Stimulated activated naive CD8-positive, alpha-beta T cell treated with anti-CD3 and anti-CD28 coated beads, Interleukin-15, Interleukin-2, amounts not matched to agents 100 U/mL and 50 U/mL, for 24 hours (primary cell): ENCODE data around the gene DOK5.

ENCODE experiments used
- ATAC-seq: fragments of 150-1000 bp; cut with Tn5 transposase; one replicate; pipeline ENCODE4 v1.10.0; 2021
- DNase-seq: peaks from one replicate; pipeline ENCODE4 v3.0.0; 2021

The DOK5 gene

DNA sequence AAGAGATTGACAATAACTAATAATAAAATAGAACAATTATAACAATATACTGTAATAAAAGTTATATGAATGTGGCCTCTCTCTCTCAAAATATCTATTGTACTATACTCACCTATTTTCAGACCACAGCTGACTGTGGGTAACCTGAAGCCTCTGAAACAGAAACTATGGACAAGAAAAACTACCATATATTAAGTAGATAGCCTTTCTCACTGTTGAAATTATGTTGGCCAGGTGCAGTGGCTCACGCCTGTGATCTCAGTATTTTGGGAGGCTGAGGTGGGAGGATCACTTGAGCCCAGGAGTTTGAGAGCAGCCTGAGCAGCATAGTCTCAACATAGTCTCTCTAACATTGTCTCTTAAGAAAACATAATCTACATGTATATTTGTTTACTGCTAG lies 89.9 kb downstream of the DOK5 start:
- no peak for DNase-seq
- no peak for ATAC-seq

DNA sequence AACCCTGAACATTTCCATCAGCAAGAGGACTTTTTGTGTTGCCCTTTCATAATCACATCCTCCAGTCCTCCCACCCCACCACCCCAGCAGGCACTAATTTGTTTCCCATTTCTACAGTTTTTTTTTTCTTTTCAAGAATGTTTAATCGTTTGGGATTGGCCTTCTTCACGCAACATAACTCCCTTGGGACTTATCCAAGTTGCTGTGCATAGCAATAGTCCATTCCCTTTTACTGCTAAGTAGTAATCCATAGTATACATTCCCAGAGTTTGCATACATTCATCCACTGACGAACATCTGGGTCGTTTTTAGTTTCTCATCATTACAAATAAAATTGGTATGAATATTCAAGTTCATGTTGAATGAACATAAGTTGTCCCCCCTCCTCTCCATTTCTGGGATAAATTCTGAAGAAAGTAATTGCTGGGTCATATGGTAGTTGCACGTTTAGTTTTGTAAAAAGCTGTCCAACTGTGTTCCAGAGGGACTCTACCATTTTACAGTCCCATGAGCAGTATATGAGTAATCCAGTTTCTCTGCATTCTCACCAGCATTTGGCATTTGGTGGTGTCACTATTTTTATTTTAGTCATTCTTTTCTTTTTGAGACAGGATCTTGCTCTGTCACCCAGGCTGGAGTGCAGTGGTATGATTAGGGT lies 90.8 kb downstream of the DOK5 start:
- no peak for ATAC-seq

DNA sequence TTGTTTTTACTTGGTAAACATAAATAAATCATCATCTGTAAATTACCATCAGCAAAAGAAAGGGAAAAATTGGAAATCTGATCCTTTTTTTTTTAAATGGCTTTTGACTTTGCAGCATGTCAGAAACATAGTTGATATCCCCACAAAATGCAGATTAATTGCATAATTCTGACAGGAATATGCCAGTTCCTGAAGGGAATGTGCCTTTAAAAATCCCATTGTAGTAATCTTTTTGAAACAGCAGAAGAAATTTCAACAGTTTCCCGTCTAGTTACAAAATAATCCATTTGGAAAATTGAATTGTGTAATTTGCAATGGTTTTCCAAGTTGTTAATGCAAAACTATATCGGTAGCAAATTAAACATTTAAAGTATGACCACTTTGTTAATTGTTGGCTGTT lies 95.2 kb downstream of the DOK5 start:
- DNase-seq: no peak
- ATAC-seq: no peak

More for the DNA sequence above, 90.8 kb downstream of the DOK5 start:
- DNase-seq: no peak

DNA sequence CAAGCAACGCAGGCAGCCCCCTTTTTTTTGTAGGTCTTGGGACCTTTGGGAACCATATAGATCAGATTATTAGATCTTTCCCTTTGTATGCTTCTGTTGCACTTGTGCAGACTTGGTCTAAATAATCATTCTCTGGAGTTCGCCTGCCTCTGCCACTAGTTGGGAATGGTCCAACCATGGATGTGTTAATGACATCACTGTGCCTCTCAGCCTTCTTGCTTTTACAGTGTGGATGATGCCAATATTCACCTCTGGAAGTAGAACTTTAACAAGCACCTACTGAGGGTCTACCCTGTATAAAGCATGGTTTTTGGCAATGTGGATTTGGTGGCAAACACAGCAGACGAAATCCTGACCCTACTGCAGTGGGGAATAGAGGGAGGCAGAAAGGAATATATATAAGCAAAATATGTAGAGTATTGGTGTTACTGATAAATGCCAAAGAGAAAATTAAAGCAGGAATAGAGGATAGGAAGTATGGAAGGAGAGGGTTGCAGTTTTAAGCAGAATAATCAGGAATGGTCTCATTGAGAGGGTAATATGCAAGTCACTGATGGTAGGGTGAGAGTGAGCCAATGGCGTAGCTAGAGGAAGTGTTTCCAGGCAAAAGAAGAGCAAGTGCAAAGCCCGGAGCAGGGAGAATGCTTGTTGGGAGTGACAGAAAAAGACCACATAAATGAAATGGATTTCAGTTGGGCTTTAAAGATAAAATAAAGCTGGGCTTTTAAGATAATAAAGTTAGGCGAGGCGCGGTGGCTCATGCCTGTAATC lies 97.5 kb downstream of the DOK5 start:
- DNase-seq: no peak
- no peak for ATAC-seq

DNA sequence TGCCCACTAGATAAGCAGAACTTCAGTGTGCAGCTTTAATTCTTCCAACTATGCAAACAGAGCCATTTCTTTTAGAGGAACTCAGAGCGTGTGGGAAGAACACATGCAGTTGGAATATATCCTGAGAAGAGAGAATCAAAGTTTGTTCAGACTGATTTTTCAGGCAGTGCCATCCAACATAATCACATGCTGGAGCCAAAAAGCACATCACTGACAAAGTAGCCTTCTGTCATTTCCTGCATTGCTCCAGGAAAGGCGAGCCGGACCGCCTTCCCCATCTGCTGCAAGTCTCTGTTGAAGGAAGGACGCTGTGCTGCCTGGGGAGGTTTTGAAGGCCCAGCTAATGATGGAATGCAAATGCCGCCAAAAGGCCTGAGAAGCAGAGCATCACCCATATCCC lies 98.4 kb downstream of the DOK5 start:
- DNase-seq (no peak), ATAC-seq (no peak)

DNA sequence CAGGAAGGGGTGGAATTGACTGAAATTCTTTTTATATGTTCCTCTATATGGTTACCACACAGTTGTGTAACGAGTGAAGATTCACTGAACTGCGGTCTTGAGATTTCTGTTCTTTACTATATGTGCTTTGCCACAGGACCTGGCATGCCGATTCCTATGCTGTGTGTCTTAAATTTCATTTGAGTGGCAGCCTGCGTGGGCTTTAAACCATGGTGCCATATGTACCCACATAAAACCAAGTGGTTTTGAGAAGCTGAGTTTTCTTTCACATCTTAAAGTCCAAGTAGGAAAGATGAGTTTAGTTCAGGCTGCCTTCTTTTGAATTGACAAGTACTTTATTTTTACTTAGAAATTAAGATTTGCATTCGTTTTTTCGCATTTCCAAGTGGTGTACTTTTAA lies 101.1 kb downstream of the DOK5 start:
- DNase-seq (no peak), ATAC-seq (no peak)

DNA sequence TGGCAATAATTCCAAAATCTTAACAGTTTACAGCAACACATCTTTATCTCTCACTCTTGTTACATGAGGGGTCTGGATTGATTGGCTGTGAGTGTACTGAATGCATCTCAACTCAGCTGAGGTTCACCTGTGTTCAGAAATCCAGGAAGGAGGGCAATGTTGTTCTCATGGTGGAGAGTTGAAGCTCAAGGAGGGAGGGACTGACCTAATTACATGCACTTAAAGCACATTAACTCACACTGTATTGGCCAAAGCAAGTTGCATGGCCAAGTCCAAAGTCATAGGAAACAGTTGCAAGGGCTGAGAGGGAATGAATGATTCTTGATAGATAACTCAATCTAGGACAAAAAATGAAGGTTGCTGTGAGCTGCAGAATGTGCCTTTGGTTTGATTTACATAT lies 102.2 kb downstream of the DOK5 start:
- ATAC-seq (no peak), DNase-seq (no peak)

DNA sequence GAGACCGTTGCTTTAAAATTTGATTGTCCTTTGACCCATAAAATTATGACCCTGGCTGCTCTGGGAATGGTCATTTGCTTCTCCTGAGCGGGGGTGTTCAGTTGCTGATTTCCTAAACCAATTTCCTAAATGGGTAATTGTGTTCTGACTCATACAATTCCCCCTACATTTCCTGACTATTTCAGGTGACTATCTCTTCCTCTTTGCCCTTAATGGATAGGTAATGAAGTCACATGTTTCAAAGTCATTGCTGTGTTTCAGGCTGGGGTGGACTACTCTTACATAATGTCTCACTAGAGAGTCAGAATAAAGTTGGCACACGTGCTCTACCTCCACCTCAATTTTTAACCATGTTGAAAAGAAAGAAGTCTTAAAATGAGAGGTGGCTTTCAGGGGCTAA lies 109.8 kb downstream of the DOK5 start:
- DNase-seq (no peak), ATAC-seq (no peak)

DNA sequence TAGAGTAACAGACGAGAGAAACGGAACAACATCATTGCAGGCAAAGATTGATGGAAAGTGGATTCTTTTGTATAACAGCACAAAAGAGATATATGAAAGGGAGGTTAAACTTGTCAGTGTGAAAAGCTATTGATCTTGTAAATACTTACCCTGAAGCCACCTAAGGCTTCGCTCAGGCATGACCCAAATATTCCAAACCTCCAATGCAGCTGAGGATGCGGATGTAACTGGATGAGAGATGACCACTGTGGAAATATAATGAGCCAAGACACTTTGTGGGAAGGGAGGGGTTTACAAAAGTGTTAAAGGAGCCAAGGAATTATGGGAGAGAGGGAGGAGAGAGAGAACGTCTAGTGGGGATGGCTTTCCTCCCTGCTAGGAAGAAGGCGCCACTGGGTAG lies 112.0 kb downstream of the DOK5 start:
- DNase-seq: no peak
- no peak for ATAC-seq

DNA sequence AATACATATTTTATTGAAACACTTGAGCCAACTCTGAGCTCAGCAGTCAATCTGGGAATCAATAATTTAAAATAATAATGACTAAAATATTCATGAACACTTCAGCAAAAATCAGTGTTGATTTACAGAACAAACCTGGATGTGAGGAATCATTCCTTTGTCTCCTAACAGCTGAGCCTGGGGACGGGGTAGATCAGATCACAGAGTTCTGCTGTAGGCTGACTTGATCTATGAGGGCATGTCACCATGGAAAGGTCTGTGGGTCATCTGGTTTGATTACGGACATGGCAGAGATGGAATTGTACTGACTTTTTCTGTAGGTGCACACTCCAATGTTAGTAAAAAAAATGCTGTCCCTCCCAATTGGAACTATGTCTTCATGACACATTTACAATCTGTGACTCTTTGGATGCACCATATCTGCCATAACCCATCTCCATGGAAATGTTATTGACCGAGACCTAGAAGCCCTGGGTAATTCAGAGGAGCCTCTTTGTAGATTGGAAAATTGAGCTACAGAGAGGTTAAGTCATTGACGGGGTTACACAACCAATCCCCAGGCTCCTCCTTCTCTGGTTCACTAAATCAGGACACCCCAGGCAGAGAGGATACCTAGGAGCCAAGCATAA lies 114.1 kb downstream of the DOK5 start:
- no peak for ATAC-seq
- no peak for DNase-seq

DNA sequence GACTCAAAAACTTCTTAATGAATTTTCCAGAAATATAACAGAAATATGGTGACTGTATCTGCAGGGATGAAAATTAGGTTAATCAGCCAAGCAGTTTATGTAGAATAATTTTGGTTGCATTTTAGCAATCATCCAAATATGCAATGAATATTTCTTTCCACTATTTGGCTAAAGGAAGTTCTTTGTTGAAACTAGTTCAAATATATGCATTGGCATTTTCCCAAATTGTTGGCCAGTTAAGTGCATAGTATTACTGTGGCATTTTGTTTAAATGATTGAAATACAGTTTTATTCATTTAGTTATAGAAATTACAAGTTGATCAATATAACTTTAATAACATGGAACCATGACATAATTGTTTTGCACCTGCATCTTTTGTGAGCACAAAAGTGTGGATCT lies 115.5 kb downstream of the DOK5 start:
- no peak for DNase-seq
- ATAC-seq: no peak

DNA sequence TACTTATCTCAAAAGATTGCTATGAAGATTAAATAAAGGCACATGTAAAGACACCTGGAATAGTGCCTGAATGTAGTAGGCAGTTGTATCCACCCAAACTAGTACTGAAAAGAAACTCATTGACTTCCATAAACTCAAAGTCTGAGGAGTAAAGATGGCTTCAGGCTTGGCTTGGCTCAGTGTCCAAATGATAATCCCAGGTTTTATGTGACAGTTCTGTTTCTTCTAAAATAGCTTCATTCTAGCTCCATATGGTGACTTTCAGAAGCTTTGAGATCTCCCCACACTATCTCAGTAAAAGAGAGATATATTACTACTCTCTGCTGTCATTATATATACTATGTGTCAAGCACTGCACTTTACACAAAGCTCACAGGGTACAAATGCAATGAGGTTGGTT lies 121.3 kb downstream of the DOK5 start:
- DNase-seq: no peak
- ATAC-seq: no peak

DNA sequence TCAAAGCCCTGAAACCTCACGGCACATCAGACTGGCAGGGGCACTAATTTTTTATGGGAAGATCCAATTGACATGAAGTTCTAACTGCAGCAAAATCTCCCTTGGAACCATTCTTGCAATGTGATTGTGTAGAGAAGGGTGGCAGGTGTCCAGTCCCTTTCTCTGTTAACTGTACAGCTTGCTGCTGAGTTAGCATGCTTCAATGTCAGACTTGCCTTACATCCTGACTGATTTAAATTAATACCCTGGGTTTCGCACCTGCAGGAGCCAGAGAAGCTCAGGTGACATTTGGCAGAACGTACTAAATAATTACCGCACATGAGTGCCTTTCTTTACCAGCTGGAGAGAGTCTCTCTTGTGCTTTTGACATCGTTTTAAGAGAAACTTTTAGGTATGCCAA lies 123.0 kb downstream of the DOK5 start:
- DNase-seq (no peak), ATAC-seq (no peak)

DNA sequence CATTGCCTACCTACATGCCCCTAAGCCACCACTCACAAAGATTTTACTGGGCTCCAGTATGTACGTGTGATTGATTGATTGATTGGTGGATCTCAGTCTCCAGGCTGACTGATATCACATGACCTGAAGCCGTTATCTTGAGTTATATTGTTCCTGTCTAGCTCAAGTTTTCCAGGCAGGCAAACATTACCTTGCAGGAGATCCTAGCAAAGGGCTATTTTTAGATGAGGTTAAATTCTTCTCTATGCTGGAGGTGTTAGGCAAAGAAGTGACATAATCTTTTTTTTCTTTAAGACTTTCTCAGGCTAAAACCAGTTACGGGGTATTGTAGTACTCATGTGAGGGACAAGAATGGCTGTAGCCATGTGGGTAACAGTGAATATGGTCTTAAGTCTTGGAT lies 125.2 kb downstream of the DOK5 start:
- no peak for ATAC-seq
- no peak for DNase-seq

DNA sequence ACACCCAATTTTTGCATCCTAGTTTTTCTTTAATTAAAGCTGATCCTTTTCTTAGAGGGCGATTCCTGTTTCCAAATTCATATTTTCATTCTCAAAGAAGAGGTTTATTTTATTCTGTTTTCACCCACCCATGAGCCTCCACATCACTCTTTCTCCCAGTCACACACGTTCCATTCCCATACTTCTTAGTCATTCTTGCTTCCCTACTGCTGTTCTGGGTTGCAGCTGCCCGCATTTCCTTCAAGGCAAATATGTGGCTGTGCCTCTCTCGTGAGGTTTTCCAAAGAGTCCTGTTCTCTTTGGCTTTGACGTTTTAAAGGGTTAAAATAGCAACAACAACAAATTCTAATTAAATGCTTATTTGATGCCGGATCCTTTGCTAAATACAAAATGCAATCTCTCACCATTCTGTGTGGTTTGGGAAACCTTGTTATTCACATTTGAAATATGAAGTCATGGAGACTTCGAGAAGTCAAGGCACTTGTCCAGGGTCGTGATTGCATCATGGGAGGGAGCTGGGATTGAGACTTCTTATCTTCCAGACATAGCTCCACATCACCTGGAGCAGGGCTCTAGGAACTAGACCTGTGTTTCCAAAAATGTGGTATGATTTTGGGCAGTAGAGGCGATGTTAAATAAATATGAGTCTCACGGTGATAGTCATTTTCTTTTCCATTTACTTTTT lies 126.6 kb downstream of the DOK5 start:
- DNase-seq (no peak), ATAC-seq (no peak)

DNA sequence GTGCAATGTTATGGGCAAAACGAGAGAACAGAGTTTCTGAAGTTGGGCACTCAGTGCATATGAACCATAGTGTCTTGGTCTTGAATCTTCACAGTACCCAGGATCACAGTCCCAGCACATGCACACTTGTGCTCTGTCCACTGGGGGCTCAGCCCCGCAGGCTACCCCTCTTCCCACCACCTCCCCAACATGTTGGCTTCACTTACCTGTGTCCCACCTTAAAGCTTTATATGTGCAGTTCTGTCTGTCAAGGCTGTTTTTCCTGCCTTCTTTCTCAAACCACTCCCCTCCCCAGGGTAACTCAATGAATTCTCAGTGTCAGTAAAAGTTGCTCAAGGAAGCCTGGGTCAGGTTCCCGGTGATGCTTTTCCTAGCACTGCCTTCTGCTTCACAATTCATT lies 129.9 kb downstream of the DOK5 start:
- ATAC-seq (no peak), DNase-seq (no peak)

DNA sequence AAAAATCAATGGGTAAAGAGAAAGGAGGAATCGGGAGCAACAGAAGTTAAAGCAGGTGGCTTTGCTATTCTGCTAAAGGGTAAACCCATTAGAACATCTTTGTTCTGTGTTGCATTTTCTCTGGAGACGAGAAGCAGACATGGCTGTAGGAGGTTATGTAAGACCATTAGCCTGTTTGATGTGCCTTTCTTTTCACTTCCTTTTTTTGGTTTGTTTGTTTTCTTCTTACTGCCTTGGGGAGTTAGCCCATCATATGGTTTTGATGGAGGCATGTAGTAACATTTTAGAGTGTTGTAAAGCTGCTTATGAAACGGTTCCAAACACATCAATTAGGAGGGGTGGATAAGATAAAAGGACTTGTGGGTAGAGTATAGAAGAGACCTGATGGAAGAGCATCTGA lies 131.0 kb downstream of the DOK5 start:
- no peak for ATAC-seq
- no peak for DNase-seq

DNA sequence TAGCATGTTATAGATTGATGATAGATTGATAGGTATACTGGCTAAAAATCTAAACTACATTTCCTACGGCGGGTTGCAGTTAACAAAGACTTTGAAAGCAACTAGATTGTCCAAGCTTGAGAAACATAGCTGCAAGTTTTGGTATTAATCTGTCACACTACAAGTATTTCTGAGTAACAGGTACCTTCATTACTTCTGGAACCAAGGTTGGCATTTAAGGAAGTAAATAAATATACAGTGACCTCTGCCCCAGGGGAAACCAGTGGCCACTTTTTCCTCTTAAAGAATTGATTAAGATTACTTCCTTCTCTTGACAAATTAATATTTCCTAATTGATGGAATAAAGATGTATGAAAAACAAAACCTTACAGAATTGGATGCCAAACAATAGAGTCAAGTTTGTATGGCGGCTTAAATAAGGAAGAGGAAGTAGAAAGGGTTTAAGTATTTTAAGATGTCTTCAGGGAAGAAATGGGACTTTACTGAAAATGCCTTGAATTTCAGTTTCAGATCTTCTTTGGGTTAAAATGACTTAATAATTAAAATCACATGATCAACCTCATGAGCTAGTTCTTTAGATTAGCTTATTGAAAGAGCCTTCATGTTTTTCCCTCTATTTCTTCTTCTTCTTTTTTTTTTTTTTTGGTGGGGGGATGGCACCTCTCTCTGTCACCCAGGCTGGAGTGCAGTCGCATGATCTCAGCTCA lies 132.8 kb downstream of the DOK5 start:
- ATAC-seq: no peak
- no peak for DNase-seq

DNA sequence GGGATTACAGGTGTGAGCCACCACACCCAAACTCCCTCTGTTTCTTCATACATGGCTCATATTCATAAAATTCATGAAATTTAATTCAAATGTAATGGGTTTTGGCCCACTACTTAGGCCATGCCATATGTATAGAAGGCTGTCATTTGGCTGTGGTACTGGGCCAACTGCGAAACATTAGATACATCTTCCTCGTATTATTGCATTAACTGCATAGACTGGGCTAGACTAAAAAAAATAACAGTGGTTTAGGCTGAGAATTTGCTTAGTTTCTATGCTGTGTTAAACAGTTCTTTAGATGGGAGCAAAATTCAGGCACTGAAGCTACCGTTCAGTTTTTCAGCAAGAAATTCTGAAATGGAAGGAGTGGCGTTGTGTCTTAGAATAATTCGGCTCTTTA lies 133.6 kb downstream of the DOK5 start:
- DNase-seq: no peak

DNA sequence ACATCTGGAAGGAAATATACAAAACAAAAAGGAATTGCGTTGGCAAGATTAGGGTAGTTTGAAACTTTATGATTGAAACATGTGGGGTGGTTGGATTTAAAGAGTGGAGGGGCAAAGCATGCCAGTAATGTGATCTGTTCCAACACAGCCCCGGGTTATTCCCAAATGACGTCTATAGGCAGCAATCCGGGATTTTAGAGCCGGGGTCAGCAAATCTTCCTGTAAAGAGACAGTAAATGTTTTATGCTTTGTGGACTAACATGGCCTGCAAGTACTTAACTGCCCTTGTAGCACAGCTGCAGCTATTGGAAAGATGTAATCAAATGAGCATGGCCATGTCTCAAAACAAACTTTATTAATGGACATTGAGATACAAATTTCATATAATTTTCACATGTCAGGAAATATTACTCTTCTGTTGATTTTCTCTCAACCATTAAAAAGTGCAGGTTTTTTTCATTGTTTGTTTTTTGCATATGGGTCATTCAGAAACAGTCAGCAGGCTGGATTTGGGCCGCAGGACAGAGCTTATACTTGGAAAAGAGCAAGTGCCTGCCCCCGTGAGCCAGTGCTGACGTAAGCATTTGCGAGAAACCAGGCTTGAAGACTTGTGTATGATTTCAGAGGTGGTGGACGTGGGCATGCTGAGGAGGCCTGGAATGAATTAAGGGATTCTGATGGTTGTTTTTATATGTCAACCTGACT lies 136.5 kb downstream of the DOK5 start:
- DNase-seq (no peak), ATAC-seq (no peak)

More for the DNA sequence above, 133.6 kb downstream of the DOK5 start:
- ATAC-seq: no peak

DNA sequence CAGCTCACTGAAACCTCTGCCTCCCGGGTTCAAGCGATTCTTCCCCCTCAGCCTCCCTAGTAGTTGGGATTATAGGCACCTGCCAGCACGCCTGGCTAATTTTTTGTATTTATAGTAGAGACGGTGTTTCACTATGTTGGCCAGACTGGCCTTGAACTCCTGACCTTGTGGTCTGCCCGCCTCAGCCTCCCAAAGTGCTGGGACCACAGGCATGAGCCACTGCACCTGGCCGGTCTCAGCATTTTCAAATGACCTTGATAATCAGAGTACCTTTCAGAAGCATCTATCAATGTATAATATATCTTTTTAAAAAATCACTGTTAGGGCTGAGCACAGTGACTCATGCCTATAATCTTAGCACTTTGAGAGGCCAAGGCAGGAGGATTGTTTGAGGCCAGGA lies 143.0 kb downstream of the DOK5 start:
- DNase-seq (no peak), ATAC-seq (no peak)

DNA sequence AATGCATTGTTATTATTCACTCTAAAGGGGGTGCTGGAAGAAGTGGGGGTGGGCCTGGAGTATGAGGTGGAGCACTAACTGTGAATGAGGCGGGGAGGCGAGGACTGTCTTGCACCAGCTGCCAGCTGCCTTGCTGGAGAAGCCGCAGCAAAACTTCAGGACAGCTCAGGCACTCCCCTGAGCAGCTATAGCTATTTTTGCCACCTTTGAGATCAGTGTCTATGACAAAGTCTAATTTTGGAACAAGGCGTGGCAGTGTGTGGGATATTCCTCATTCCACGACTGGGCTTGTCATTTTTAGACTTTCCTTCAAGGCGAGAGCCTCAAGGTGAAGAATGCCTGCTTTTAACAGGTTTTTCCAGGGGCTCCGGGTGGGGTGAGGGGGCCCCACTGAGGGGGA lies 143.8 kb downstream of the DOK5 start:
- DNase-seq: no peak

More for the DNA sequence above, 143.8 kb downstream of the DOK5 start:
- ATAC-seq: no peak
